A549 (cell line): ENCODE measurements around the gene ATOX1. TPM values are rescaled to one million over a fixed set of nuclear protein-coding genes. Genes with fewer than 3 reads are reported as not detected.

ENCODE experiments used
- ATAC-seq, 2 experiments: fragments of 200-7000 bp in 1 of 2; fragments of >200 bp in 1 of 2; cut with Nextera tagmentation in 1 of 2; cut with Tn5 transposase in 1 of 2; 3 replicates each; pipeline versions ENCODE4 v1.8.0 to v1.9.1; 2018 to 2020; ENCODE audit warnings: mild to moderate bottlenecking in 1 of 2, moderate library complexity in 1 of 2
- CTCF ChIA-PET: fragments of 300-600 bp; sonication (Branson Sonifier 250); formaldehyde crosslinking; extraction: SDS; loops from one replicate; lab custom pipeline; 2021; ENCODE audit warnings: antibody characterized with exemption, inconsistent platforms; lab: Yijun Ruan, JAX
- POLR2A ChIA-PET: fragments of 350-600 bp; formaldehyde crosslinking; extraction: SDS; loops from one replicate; lab custom pipeline; 2021; ENCODE audit warnings: antibody characterized with exemption, inconsistent platforms; lab: Yijun Ruan, JAX
- DNase-seq, 2 experiments: peaks; one replicate each; pipeline versions ENCODE4 v3.0.0 to v3.0.0-alpha.2; 2011 to 2016; ENCODE audit warnings: low read depth in 1 of 2, low spot score in 1 of 2
- FAIRE-seq: peaks from 2 replicates; lab custom pipeline; 2011; peaks lifted over from hg19 to GRCh38; lab: Jason Lieb, UNC
- H3K27ac ChIP-seq, 2 experiments: fragments of >200 bp; sonication (Bioruptor Twin); formaldehyde crosslinking; 3 replicates each; pipeline ENCODE4 v1.5.1; 2016 to 2017
- H3K4me1 ChIP-seq: fragments of >200 bp; sonication (Bioruptor Twin); formaldehyde crosslinking; 3 replicates; pipeline ENCODE4 v1.6.1; 2016
- H3K4me2 ChIP-seq: fragments of >200 bp; sonication (Bioruptor Twin); formaldehyde crosslinking; 3 replicates; pipeline ENCODE4 v1.6.1; 2016
- H3K4me3 ChIP-seq: fragments of >200 bp; sonication (Bioruptor Twin); formaldehyde crosslinking; 3 replicates; pipeline ENCODE4 v1.5.1; 2016
- H3K9me3 ChIP-seq: fragments of >200 bp; sonication (Bioruptor Twin); formaldehyde crosslinking; 3 replicates; pipeline ENCODE4 v1.6.1; 2016
- CEBPB ChIP-seq, 2 experiments: fragments of >200 bp in 1 of 2; sonication (Bioruptor Twin) in 1 of 2; formaldehyde crosslinking in 1 of 2; IDR thresholded peaks; 2 replicates each; pipeline ENCODE4 v1.6.1; 2012 to 2016
- CTCF ChIP-seq: fragments of >200 bp; sonication (Bioruptor Twin); formaldehyde crosslinking; IDR thresholded peaks from 3 replicates; pipeline ENCODE4 v1.5.1; 2016
- E2F6 ChIP-seq: IDR thresholded peaks from 2 replicates; pipeline ENCODE4 v1.6.1; 2012; ENCODE audit warnings: low read depth, borderline replicate concordance
- HOXB13 ChIP-seq: fragments of 250-450 bp; sonication (Bioruptor Pico); IDR thresholded peaks from 2 replicates; pipeline ENCODE4 v1.5.0; 2020; ENCODE audit warnings: low read depth, mild to moderate bottlenecking, moderate library complexity
- RAD21 ChIP-seq, 2 experiments: fragments of >200 bp in 1 of 2; sonication (Bioruptor Twin) in 1 of 2; formaldehyde crosslinking in 1 of 2; IDR thresholded peaks in 1 of 2; conservative IDR thresholded peaks in 1 of 2; 2 replicates in 1 of 2; 3 replicates in 1 of 2; pipeline ENCODE4 v1.6.1; 2012 to 2018; ENCODE audit warnings: inconsistent platforms in 1 of 2
- RARB ChIP-seq: fragments of 250-450 bp; sonication (Bioruptor Pico); IDR thresholded peaks from 2 replicates; pipeline ENCODE4 v1.8.0; 2021; ENCODE audit warnings: mild to moderate bottlenecking, moderate library complexity
- RCOR1 ChIP-seq: fragments of 150-350 bp; IDR thresholded peaks from 2 replicates; pipeline ENCODE4 v1.6.1; 2014; ENCODE audit warnings: antibody characterized with exemption, low read length, low read depth
- SMC3 ChIP-seq: fragments of >200 bp; sonication (Bioruptor Twin); formaldehyde crosslinking; IDR thresholded peaks from 3 replicates; pipeline ENCODE4 v1.6.1; 2018; ENCODE audit warnings: inconsistent platforms
- TP53 ChIP-seq: fragments of 250-450 bp; sonication (Bioruptor Pico); IDR thresholded peaks from 2 replicates; pipeline ENCODE4 v1.5.0; 2021; ENCODE audit warnings: mild to moderate bottlenecking, moderate library complexity
- WGBS: methylation state at CpG from one replicate; pipeline ENCODE4 v1.1.6; 2017; ENCODE audit errors: missing lambda C conversion rate; 5-methylcytosine and 5-hydroxymethylcytosine counted together
- polyA plus RNA-seq, 4 experiments: library from polyadenylated mRNA; depleted of rRNA in 3 of 4; stranded (reverse); fragments of >200 nt; fragmentation: RNase III in 1 of 4; extraction: RNeasy Plus Mini Kit Qiagen cat#74134 plus additional on column Dnase treatment in 1 of 4; gene quantifications; 2 replicates in 3 of 4; 3 replicates in 1 of 4; pipeline ENCODE4 v1.2.3, GENCODE V29; 2011 to 2017

ATOX1 gene
- polyA plus RNA-seq, 2 of the 4 experiments (the other 2 are of a cell fraction), result 58.1 to 218 TPM

- ChIA-PET POLR2A (interaction anchor here (1.0 kb wide), 1 partner anchor 84 kb away, joined by 3 read pairs; no protein-coding TSS in a partner anchor), CTCF (interaction anchor here (0.5 to 24.6 kb wide), 24 partner anchors 8 to 297 kb away, joined by 3 to 529 read pairs (median 4); partner anchors contain the start of gene ATOX1)
- H3K4me2 ChIP-seq, result no peak overlapping the region
- H3K27ac ChIP-seq, result peak overlapping the region in 1 of 2 experiments; percentile 92; a peak in 2 of 6 replicates
- H3K4me1 ChIP-seq, result peaks cover 37% of the 10 kb centered on the region
- H3K9me3 ChIP-seq, result no peaks in the 10 kb centered on the region
- no peak overlapping the region for H3K4me3 ChIP-seq
- FAIRE-seq (peak; percentile 36), DNase-seq (peak; percentile 70 to 86), ATAC-seq (peak; percentile 46 to 64)
- 35% methylated on average over 7 of the region's 7 CpGs for WGBS
- peak; percentile 88 to 89 for TF ChIP-seq RAD21 (conservative IDR thresholded peaks at IDR 0.05 in 1 of 2, IDR thresholded peaks at IDR 0.05 in 1 of 2)
- no peak for TF ChIP-seq TP53 (CRISPR knock-in tag)
- peak; percentile 63 for TF ChIP-seq CTCF
- TF ChIP-seq SMC3, result peak; percentile 80
Observed at GRCh38 chr5:151742870-151743294, 15.5 kb downstream of the ATOX1 start.

GRCh38 chr5:151741678-151742423 is 16.6 kb downstream of the ATOX1 start:
- POLR2A ChIA-PET, result interaction anchor here (1.0 kb wide), 1 partner anchor 83 kb away, joined by 3 read pairs; no protein-coding TSS in a partner anchor
- Histone ChIP-seq H3K4me1 (peaks cover 37% of the 10 kb centered on the region), H3K4me2 (peak overlapping the region; percentile 71; the same call in 1 of the 3 replicates), H3K27ac (peak overlapping the region; percentile 68 to 92; a peak in 5 of 6 replicates), H3K4me3 (no peak overlapping the region), H3K9me3 (no peaks in the 10 kb centered on the region)
- FAIRE-seq (no peak), ATAC-seq (no peak), DNase-seq (no peak)
- WGBS, result 75% methylated on average over 6 of the region's 6 CpGs
- TF ChIP-seq TP53 (CRISPR knock-in tag), result no peak
- no peak for TF ChIP-seq HOXB13
- no peak for TF ChIP-seq RARB (CRISPR knock-in tag)
- peak in 1 of 2 experiments; percentile 38; a peak in 1 of 4 replicates for TF ChIP-seq CEBPB (IDR thresholded peaks at IDR 0.05)
- CTCF ChIA-PET, result interaction anchor here (0.6 to 24.6 kb wide), 40 partner anchors 9 to 296 kb away, joined by 3 to 529 read pairs (median 4); partner anchors contain the start of genes ATOX1, G3BP1, SLC36A1 and SPARC

- WGBS, result 21% methylated on average over 2 of the region's 2 CpGs
- FAIRE-seq, result no peak
- Histone ChIP-seq H3K9me3 (no peaks in the 10 kb centered on the region), H3K27ac (peak overlapping the region; percentile 68 to 92), H3K4me1 (peaks cover 37% of the 10 kb centered on the region), H3K4me3 (no peak overlapping the region), H3K4me2 (peak overlapping the region; percentile 71)
- TF ChIP-seq E2F6, result no peak
- no peak for TF ChIP-seq RAD21 (conservative IDR thresholded peaks at IDR 0.05 in 1 of 2, IDR thresholded peaks at IDR 0.05 in 1 of 2)
- 0 out of 3 replicates have a peak, but pooled peaks have one; percentile 3 for TF ChIP-seq CTCF
- no peak for TF ChIP-seq RCOR1
- TF ChIP-seq TP53 (CRISPR knock-in tag), result no peak
- ChIA-PET POLR2A (interaction anchor here (1.2 to 1.9 kb wide), 4 partner anchors 20 to 82 kb away, joined by 3 to 12 read pairs (median 5); no protein-coding TSS in a partner anchor), CTCF (interaction anchor here (0.5 to 24.6 kb wide), 44 partner anchors 9 to 417 kb away, joined by 3 to 529 read pairs (median 4); partner anchors contain the start of genes ATOX1, G3BP1, SLC36A1 and SPARC)
- peak; percentile 26 to 46; a peak in 3 of 6 replicates for ATAC-seq
- DNase-seq, result no peak
Observed at GRCh38 chr5:151740958-151741373, 17.5 kb downstream of the ATOX1 start.
